Omental fat pad (tissue), 4 donors: ENCODE measurements around the gene SHANK2. TPM values are rescaled to one million over a fixed set of nuclear protein-coding genes. Genes with fewer than 3 reads are reported as not detected.

Source experiments
- ATAC-seq: fragments of 150-250 bp; one replicate; pipeline ENCODE4 v1.9.1; 2016; ENCODE audit warnings: mild to moderate bottlenecking, moderate library complexity; ENCODE audit not compliant: low FRiP score
- DNase-seq: peaks from one replicate; pipeline ENCODE4 v3.0.0-alpha.2; 2019; ENCODE audit warnings: low spot score
- total RNA-seq, 4 donors: library from RNA; depleted of rRNA; stranded (reverse); fragments of >200 nt; gene quantifications; one replicate each; pipeline ENCODE4 v1.1.0, GENCODE V29; 2016
- TF ChIP-seq, protein P1 (sequence below), 3 donors: fragments of 450-650 bp; IDR thresholded peaks; one replicate each; pipeline ENCODE4 v1.5.1; 2016 to 2017; ENCODE audit warnings: antibody characterized with exemption in 3 of 3, mild to moderate bottlenecking in 3 of 3, moderate library complexity in 2 of 3

The SHANK2 gene
- total RNA-seq, 4 donors from 2014 or later, result 0.82 to 9.6 (median 5.6) TPM

DNA sequence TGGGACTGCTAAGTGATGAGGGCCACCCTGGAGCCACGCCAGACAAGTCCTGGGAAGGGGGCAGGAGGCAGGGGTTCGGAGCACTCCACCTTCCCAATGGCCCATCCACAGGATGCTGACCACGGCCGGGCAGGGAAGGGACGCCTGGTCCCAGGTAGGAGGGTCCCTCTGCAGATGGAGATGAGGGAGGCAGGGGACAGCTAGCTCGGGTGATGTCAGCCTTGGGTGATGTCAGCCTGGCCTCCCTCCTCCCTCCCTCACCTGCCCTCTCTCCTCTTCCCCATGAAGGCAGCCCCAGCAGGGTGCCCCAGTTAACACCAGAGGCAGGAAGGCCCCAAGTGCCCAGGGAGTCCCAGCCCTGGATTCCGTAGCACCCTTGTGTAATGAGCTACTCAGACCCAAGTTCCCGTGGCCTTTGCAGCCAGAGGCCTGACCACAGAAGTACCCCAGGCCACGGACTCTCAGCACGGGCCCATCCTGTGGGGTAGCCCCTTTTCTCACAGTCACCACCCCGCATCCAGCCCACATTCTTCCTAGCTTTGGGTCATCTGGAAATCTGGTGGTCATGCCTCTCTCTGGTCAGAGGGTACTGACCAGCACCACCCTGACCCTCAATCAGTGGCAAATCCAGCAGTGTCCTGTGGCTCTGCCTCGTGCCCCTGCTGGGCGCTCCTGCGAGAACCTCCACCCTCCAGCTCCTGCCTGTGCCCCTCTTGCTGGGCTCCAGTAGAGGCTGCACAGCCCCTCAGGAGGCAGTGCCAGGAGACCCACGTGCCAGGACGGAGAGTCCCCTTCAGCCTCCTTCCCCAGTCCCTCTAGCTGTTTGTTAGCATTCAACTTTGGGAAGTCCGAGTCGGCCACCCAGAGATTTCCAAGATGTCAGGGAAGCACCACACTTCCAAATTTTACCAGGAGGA, 47.4 kb downstream of the SHANK2 start:
- ATAC-seq (no peak), DNase-seq (no peak)
- TF ChIP-seq, protein P1, sequence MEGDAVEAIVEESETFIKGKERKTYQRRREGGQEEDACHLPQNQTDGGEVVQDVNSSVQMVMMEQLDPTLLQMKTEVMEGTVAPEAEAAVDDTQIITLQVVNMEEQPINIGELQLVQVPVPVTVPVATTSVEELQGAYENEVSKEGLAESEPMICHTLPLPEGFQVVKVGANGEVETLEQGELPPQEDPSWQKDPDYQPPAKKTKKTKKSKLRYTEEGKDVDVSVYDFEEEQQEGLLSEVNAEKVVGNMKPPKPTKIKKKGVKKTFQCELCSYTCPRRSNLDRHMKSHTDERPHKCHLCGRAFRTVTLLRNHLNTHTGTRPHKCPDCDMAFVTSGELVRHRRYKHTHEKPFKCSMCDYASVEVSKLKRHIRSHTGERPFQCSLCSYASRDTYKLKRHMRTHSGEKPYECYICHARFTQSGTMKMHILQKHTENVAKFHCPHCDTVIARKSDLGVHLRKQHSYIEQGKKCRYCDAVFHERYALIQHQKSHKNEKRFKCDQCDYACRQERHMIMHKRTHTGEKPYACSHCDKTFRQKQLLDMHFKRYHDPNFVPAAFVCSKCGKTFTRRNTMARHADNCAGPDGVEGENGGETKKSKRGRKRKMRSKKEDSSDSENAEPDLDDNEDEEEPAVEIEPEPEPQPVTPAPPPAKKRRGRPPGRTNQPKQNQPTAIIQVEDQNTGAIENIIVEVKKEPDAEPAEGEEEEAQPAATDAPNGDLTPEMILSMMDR (IDR thresholded peaks at IDR 0.05), result no peak

DNA sequence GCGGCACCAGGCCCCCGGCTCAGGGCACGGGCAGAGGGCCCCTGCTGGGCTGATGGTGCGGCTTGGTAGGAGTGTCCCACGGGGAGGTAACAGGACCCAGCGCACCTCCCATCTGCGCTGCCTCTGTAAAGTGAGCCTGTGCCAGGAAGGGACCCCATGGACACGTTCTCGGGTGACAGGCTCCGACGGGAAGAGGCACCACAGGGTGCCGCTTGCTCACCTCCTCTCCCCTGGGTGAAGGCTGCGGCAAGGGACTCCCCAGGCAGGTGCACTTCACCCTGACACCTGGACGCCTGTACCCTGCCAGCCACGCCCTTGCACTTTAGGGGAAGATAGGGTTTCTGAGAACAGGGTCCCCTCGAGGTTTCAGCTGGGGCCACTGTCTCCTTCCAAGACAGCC, 48.1 kb downstream of the SHANK2 start:
- DNase-seq (no peak), ATAC-seq (no peak)
- TF ChIP-seq, protein P1 (IDR thresholded peaks at IDR 0.05), result no peak

DNA sequence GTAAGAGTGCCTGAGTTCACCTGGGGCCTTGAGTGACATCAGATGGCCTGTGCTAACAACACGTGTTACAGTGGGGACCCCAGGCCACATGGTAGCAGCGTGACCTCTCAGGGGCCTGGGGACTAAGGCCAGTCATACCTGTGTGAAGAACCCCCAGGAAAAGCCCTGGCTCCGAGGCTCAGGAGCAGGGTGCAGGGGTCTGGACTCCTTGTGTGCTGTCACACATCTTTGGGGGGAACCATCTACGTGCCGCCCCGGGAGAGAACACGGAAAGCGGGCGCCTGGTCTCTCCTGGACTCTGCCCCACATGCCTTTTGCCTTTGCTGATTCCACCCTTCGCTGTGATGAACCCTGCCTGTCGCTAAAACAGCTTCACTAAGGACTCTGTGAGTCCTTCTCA, 48.7 kb downstream of the SHANK2 start:
- no peak for DNase-seq
- TF ChIP-seq, protein P1 (IDR thresholded peaks at IDR 0.05), result no peak
- ATAC-seq, result no peak

DNA sequence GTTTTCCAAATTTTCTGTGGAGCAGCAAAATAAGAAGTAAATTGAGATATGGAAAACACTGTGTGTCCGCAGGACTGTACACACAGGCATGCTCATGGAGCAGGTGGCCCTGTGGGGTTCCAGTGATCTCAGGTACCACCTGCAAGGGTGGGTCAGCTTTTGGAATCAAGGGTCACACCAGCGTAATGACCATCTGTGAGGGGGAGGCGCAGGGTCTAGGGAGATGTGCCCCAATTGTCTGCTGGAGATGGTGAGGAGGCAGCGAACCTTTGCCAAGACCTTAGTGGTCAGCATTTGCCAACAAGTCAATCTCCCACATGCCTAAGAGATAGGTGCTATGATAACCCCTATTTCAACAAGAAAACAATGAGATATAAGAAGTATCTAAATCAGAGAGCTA, 49.4 kb downstream of the SHANK2 start:
- DNase-seq (no peak), ATAC-seq (no peak)
- TF ChIP-seq, protein P1 (IDR thresholded peaks at IDR 0.05), result no peak

DNA sequence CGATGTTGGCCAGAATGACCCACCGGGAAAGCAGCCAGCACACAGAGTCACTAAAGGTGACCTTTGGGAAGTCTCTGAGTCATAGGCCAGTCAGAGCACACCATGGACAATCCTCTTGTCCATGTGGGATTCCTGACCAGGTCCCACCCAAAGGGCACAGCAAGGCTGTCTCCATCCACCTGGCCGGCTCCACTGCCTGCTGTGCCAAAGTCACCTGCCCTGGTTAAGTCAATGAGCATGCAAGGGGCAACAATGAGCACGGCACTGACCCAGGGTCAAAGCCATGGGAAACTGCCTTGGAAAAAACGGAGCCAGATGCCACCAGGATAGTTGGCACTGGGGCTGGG, 49.8 kb downstream of the SHANK2 start:
- DNase-seq (no peak), ATAC-seq (no peak)

More for the DNA sequence above, 49.8 kb downstream of the SHANK2 start:
- TF ChIP-seq, protein P1 (IDR thresholded peaks at IDR 0.05), result no peak

Other genes with a start within 250 kb of the SHANK2 start
- 10 to 100 TPM; 12.9 to 76.5 (median 37.4) TPM for gene DHCR7, start 195.8 kb upstream of the SHANK2 start, total RNA-seq
- 10 to 100 TPM; 42.9 to 78.2 (median 64.1) TPM for gene NADSYN1, start 200.6 kb upstream of the SHANK2 start, total RNA-seq